ENCODE measurements around the gene RAB11FIP4. TPM values are rescaled to one million over a fixed set of nuclear protein-coding genes. Genes with fewer than 3 reads are reported as not detected.

RAB11FIP4 gene
- total RNA-seq, 3 donors from 2014 or later (not counting 1 experiment from before 2014, with no cell fraction given) = 81.4 to 121 (median 102) TPM

DNA sequence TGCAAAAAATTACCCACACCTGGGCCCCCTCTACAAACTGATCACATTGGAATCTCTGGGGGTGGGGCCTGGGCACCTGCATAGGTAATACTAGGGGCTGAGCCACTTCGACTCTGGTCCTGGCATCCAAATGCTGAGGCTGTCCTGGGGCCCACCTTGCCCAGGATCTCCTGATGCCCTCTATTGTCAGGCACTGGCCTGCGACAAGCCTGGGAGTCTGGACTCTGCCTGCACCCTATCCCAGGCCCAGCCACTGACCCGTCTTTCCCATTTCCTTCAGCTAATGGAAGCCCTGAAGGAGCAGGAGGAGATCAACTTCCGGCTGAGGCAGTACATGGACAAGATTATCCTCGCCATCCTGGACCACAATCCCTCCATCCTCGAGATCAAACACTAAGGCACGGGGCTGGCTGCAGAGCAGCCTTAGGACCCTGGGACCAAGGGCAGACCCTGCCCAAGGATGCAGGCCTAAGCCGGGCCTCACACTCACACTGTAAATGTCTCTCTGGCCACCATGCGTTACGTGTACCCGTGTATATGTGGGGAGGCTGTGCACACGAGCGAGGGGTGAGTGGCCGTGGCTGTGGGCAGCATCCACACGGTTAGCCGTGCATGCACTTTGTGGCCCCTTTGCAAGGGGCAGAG lies 140.0 kb downstream of the RAB11FIP4 start:
- H3K4me1 Mint-ChIP-seq = peaks cover 0 to 4% of the 10 kb centered on the region in 2 donors
- no peak overlapping the region for H3K27ac ChIP-seq (ENCODE audit: low read length)
- no peaks in the 10 kb centered on the region for H3K36me3 Mint-ChIP-seq
- H3K4me1 ChIP-seq (ENCODE audit: control insufficient read depth, insufficient read depth, low read length) = peaks cover 15% of the 10 kb centered on the region
- H3K9me3 Mint-ChIP-seq = no peaks in the 10 kb centered on the region
- WGBS (ENCODE audit: insufficient coverage) = 96% methylated on average over 16 of the region's 16 CpGs
- H3K9me3 ChIP-seq (ENCODE audit: control insufficient read depth, insufficient read depth, low read length) = no peaks in the 10 kb centered on the region
- no peak overlapping the region for H3K27ac Mint-ChIP-seq
- H3K36me3 ChIP-seq (ENCODE audit: control insufficient read depth, insufficient read depth, low read length) = peaks cover 56% of the 10 kb centered on the region
- DNase-seq = no peak
- H3K4me3 Mint-ChIP-seq = no peak overlapping the region
- TF ChIP-seq, protein P1, sequence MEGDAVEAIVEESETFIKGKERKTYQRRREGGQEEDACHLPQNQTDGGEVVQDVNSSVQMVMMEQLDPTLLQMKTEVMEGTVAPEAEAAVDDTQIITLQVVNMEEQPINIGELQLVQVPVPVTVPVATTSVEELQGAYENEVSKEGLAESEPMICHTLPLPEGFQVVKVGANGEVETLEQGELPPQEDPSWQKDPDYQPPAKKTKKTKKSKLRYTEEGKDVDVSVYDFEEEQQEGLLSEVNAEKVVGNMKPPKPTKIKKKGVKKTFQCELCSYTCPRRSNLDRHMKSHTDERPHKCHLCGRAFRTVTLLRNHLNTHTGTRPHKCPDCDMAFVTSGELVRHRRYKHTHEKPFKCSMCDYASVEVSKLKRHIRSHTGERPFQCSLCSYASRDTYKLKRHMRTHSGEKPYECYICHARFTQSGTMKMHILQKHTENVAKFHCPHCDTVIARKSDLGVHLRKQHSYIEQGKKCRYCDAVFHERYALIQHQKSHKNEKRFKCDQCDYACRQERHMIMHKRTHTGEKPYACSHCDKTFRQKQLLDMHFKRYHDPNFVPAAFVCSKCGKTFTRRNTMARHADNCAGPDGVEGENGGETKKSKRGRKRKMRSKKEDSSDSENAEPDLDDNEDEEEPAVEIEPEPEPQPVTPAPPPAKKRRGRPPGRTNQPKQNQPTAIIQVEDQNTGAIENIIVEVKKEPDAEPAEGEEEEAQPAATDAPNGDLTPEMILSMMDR (IDR thresholded peaks at IDR 0.05) = no peak
- no peak for ATAC-seq
- no peaks in the 10 kb centered on the region for H3K27me3 ChIP-seq (ENCODE audit: control insufficient read depth, insufficient read depth, low read length)
- H3K27me3 Mint-ChIP-seq (ENCODE audit: low read depth in 2 of 2) = no peaks in the 10 kb centered on the region
- intact Hi-C loops (cut with micrococcal nuclease) = no loop called here
- no peak overlapping the region for H3K4me3 ChIP-seq (ENCODE audit: low read length)

DNA sequence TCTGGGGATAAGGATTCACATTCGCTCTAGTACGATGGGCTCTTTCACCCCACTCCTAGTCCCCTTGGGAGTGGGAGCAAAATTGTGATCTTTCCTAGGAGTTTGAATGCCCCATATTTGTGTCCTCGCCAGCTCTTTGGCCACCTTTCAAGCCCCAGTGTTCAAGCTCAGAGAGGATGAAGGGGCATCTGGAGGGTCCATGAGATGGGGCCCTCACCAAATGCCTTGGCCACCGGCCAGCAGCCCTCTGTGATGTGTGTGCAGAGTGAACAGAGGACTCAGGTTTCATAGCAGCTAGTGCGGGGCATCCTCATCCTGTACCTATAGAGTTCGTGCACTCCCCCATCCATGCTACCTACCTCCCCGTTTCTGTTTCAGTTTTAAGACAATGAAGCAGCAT lies 140.6 kb downstream of the RAB11FIP4 start:
- H3K27me3 ChIP-seq (ENCODE audit: control insufficient read depth, insufficient read depth, low read length) = no peaks in the 10 kb centered on the region
- no peak overlapping the region for H3K27ac ChIP-seq (ENCODE audit: low read length)
- H3K36me3 ChIP-seq (ENCODE audit: control insufficient read depth, insufficient read depth, low read length) = peaks cover 52% of the 10 kb centered on the region
- Mint-ChIP-seq H3K27me3 (ENCODE audit: low read depth in 2 of 2) (no peaks in the 10 kb centered on the region), H3K4me1 (peaks cover 3 to 4% of the 10 kb centered on the region in 2 donors), H3K36me3 (no peaks in the 10 kb centered on the region), H3K4me3 (no peak overlapping the region), H3K9me3 (no peaks in the 10 kb centered on the region), H3K27ac (no peak overlapping the region)
- peaks cover 21% of the 10 kb centered on the region for H3K4me1 ChIP-seq (ENCODE audit: control insufficient read depth, insufficient read depth, low read length)
- TF ChIP-seq, protein P1 (IDR thresholded peaks at IDR 0.05) = no peak
- DNase-seq (no peak), ATAC-seq (no peak)
- no peaks in the 10 kb centered on the region for H3K9me3 ChIP-seq (ENCODE audit: control insufficient read depth, insufficient read depth, low read length)
- WGBS (ENCODE audit: insufficient coverage) = 86% methylated on average over 4 of the region's 7 CpGs
- intact Hi-C loops (cut with micrococcal nuclease) = no loop called here
- H3K4me3 ChIP-seq (ENCODE audit: low read length) = no peak overlapping the region

DNA sequence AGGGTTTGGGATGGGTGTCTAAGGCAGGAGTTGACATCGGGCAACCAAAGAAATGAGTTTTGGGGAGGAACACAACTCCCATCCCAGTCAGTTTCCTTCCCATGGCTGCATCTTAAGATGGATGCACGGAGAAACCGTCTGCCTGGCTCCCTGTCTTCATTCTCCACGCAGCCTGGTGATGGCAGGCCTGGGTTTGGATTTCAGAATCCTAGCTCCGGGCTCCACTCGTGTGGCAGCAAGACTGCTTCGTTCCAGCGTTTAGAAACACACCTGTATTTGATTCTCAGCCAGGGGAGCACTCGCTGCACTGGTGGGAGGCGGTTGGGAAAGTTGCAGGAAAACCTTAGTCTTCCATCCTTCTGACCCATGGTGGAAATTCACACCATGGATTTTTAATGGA lies 141.1 kb downstream of the RAB11FIP4 start:
- H3K27me3 ChIP-seq (ENCODE audit: control insufficient read depth, insufficient read depth, low read length) = no peaks in the 10 kb centered on the region
- TF ChIP-seq, protein P1 (IDR thresholded peaks at IDR 0.05) = no peak
- H3K9me3 Mint-ChIP-seq = no peaks in the 10 kb centered on the region
- no peak overlapping the region for H3K4me3 Mint-ChIP-seq
- H3K27ac Mint-ChIP-seq = no peak overlapping the region
- no peak overlapping the region for H3K4me3 ChIP-seq (ENCODE audit: low read length)
- DNase-seq (no peak), ATAC-seq (no peak)
- H3K27me3 Mint-ChIP-seq (ENCODE audit: low read depth in 2 of 2) = no peaks in the 10 kb centered on the region
- WGBS (ENCODE audit: insufficient coverage) = 95% methylated on average over 10 of the region's 10 CpGs
- peaks cover 26% of the 10 kb centered on the region for H3K4me1 ChIP-seq (ENCODE audit: control insufficient read depth, insufficient read depth, low read length)
- H3K36me3 ChIP-seq (ENCODE audit: control insufficient read depth, insufficient read depth, low read length) = peaks cover 49% of the 10 kb centered on the region
- no peaks in the 10 kb centered on the region for H3K9me3 ChIP-seq (ENCODE audit: control insufficient read depth, insufficient read depth, low read length)
- H3K27ac ChIP-seq (ENCODE audit: low read length) = no peak overlapping the region
- intact Hi-C loops (cut with micrococcal nuclease) = no loop called here
- no peaks in the 10 kb centered on the region for H3K36me3 Mint-ChIP-seq
- H3K4me1 Mint-ChIP-seq = peaks cover 4 to 5% of the 10 kb centered on the region in 2 donors

Measured in natural killer cell (primary cell).